Measurements from ENCODE around the gene DHRS3. TPM values are rescaled to one million over a fixed set of nuclear protein-coding genes. Genes with fewer than 3 reads are reported as not detected.

Gene DHRS3
- total RNA-seq, 1 experiment from 2014 or later = 239 TPM

DNA sequence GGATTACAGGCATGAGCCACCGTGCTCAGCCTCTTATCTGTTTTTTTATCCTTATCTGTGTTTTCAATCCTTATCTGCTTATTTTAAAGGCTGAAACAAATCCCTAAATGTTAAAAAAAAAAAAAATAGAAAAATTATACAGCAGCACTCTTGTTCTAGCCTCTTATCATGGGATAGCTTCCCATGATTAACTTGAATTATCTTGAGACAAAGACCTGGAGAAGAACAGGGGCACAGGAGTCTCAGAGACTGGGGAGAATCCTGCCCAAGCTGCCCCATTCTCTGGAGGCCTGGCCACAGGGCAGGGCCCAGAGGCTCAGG, 86.9 kb downstream of the DHRS3 start:
- DNase-seq = no peak
- no TSS peak for BruUV-seq (replicated peaks)
- Mint-ChIP-seq H3K36me3 (ENCODE audit: insufficient read depth, unreplicated experiment) (peaks cover 4% of the 10 kb centered on the region), H3K27ac (ENCODE audit: unreplicated experiment) (no peak overlapping the region), H3K4me1 (ENCODE audit: low read depth, unreplicated experiment) (peaks cover 32% of the 10 kb centered on the region), H3K4me3 (ENCODE audit: low read depth, unreplicated experiment) (no peak overlapping the region), H3K27me3 (ENCODE audit: unreplicated experiment) (no peaks in the 10 kb centered on the region), H3K9me3 (ENCODE audit: low read depth, unreplicated experiment) (peaks cover 5% of the 10 kb centered on the region)
- intact Hi-C loops (cut with micrococcal nuclease; ENCODE audit: unreplicated experiment) = no loop called here
- CTCF ChIA-PET = interaction anchor here (0.5 kb wide), 1 partner anchor 44 kb away, joined by 4 read pairs; no protein-coding TSS in a partner anchor
- TF ChIP-seq CTCF (IDR thresholded peaks at IDR 0.05; ENCODE audit: unreplicated experiment) = no peak

- no peak for DNase-seq
- intact Hi-C loops (cut with micrococcal nuclease; ENCODE audit: unreplicated experiment) = no loop called here
- TF ChIP-seq CTCF (IDR thresholded peaks at IDR 0.05; ENCODE audit: unreplicated experiment) = no peak
- CTCF ChIA-PET = no interaction called here
- no peaks in the 10 kb centered on the region for H3K27me3 Mint-ChIP-seq (ENCODE audit: unreplicated experiment)
- H3K4me1 Mint-ChIP-seq (ENCODE audit: low read depth, unreplicated experiment) = peaks cover 34% of the 10 kb centered on the region
- H3K4me3 Mint-ChIP-seq (ENCODE audit: low read depth, unreplicated experiment) = no peak overlapping the region
- no peak overlapping the region for H3K27ac Mint-ChIP-seq (ENCODE audit: unreplicated experiment)
- H3K36me3 Mint-ChIP-seq (ENCODE audit: insufficient read depth, unreplicated experiment) = peaks cover 4% of the 10 kb centered on the region
- peaks cover 3% of the 10 kb centered on the region for H3K9me3 Mint-ChIP-seq (ENCODE audit: low read depth, unreplicated experiment)
- BruUV-seq (replicated peaks) = no TSS peak
These were observed 87.4 kb downstream of the DHRS3 start for GRCh38 chr1:12530462-12531178.

GRCh38 chr1:12529640-12530174, 88.3 kb downstream of the DHRS3 start:
- Mint-ChIP-seq H3K36me3 (ENCODE audit: insufficient read depth, unreplicated experiment) (peaks cover 4% of the 10 kb centered on the region), H3K27me3 (ENCODE audit: unreplicated experiment) (no peaks in the 10 kb centered on the region), H3K9me3 (ENCODE audit: low read depth, unreplicated experiment) (no peaks in the 10 kb centered on the region), H3K4me3 (ENCODE audit: low read depth, unreplicated experiment) (no peak overlapping the region), H3K4me1 (ENCODE audit: low read depth, unreplicated experiment) (peaks cover 43% of the 10 kb centered on the region), H3K27ac (ENCODE audit: unreplicated experiment) (peak overlapping the region; percentile 72)
- no peak for TF ChIP-seq CTCF (IDR thresholded peaks at IDR 0.05; ENCODE audit: unreplicated experiment)
- BruUV-seq (replicated peaks) = no TSS peak
- intact Hi-C loops (cut with micrococcal nuclease; ENCODE audit: unreplicated experiment) = loop anchor here (5.0 kb wide), 1 partner anchor 42 kb away; no protein-coding TSS in a partner anchor
- CTCF ChIA-PET = no interaction called here
- no peak for DNase-seq

DNA sequence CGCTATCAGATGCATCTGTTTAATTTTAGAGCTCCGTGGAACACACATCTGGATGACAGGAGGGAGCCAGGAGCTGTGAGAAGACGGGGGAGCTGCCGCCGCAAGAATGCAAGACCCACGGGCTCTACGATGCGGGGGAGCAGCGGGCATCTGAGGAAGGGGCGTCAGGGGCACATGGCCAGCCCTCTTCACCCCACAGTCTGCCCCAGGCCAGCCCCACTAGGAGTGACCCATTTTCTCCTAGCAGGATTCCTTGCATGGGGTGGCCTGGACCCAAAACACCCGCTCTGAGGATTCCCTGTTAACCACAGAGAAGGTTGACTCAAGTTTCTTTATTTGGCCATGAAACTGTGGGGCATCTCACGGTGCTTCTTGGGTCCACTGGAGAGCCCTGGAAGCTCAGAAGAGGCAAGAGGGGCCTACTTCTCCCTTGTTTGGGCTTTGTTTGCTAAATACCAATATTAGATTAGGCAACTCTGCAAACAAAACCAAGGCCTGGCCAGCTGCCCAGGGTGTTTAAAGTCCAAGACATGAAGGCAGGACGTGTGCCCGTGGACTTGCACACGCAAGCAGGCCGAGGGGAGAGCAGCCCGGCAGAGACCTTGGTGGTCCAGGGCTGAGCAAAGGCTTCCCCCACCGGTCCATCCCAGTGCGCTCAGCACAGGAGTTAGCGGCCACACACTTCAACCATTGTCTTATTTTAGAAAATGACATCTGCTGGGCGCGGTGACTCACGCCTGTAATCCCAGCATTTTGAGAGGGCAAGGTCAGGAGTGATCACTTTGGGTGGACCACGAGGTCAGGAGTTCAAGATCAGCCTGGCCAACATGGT, 89.8 kb downstream of the DHRS3 start:
- no peaks in the 10 kb centered on the region for H3K9me3 Mint-ChIP-seq (ENCODE audit: low read depth, unreplicated experiment)
- no peak for TF ChIP-seq CTCF (IDR thresholded peaks at IDR 0.05; ENCODE audit: unreplicated experiment)
- peaks cover 35% of the 10 kb centered on the region for H3K4me1 Mint-ChIP-seq (ENCODE audit: low read depth, unreplicated experiment)
- intact Hi-C loops (cut with micrococcal nuclease; ENCODE audit: unreplicated experiment) = loop anchor here (5.0 kb wide), 1 partner anchor 41 kb away; no protein-coding TSS in a partner anchor
- H3K27me3 Mint-ChIP-seq (ENCODE audit: unreplicated experiment) = no peaks in the 10 kb centered on the region
- DNase-seq = peak; percentile 77
- peaks cover 4% of the 10 kb centered on the region for H3K36me3 Mint-ChIP-seq (ENCODE audit: insufficient read depth, unreplicated experiment)
- CTCF ChIA-PET = interaction anchor here (0.7 to 1.0 kb wide), 2 partner anchors 27 to 42 kb away, joined by 3 read pairs; no protein-coding TSS in a partner anchor
- no TSS peak for BruUV-seq (replicated peaks)
- peak overlapping the region; percentile 27 for H3K27ac Mint-ChIP-seq (ENCODE audit: unreplicated experiment)
- no peak overlapping the region for H3K4me3 Mint-ChIP-seq (ENCODE audit: low read depth, unreplicated experiment)
